Caco-2 (cell line): ENCODE measurements around the gene PYCR2. TPM values are rescaled to one million over a fixed set of nuclear protein-coding genes. Genes with fewer than 3 reads are reported as not detected.

Source experiments
- BruUV-seq: library from RNA; stranded (reverse); fragments of 400-500 nt; replicated peaks from 2 replicates; lab custom pipeline; 2021; lab: Mats Ljungman, UMichigan
- CTCF ChIA-PET: fragments of 300-600 bp; sonication (Branson Sonifier 250); formaldehyde crosslinking; loops from one replicate; lab custom pipeline; 2022; ENCODE audit warnings: antibody characterized with exemption; lab: Charles Lee
- POLR2A ChIA-PET: fragments of 300-600 bp; sonication (Branson Sonifier 250); formaldehyde crosslinking; loops from one replicate; lab custom pipeline; 2022; ENCODE audit warnings: antibody characterized with exemption; lab: Charles Lee
- DNase-seq, 2 experiments: peaks; one replicate each; pipeline versions ENCODE4 v3.0.0 to v3.0.0-alpha.2; 2020 to 2022
- H3K27me3 ChIP-seq: replicated peaks from 2 replicates; pipeline ENCODE4 v1.6.0; 2011; ENCODE audit warnings: low read length; ENCODE audit not compliant: control insufficient read depth, insufficient read depth
- H3K36me3 ChIP-seq: 2 replicates; pipeline ENCODE4 v1.5.1; 2011; ENCODE audit warnings: low read length; ENCODE audit not compliant: control insufficient read depth, insufficient read depth
- H3K4me1 ChIP-seq: fragments of 250-450 bp; sonication (Bioruptor Pico); 2 replicates; pipeline ENCODE4 v1.5.1; 2020; ENCODE audit warnings: mild to moderate bottlenecking
- H3K4me3 ChIP-seq: 2 replicates; pipeline ENCODE4 v1.5.1; 2011; ENCODE audit warnings: low read depth, mild to moderate bottlenecking, control low read depth, low read length
- H3K9me3 ChIP-seq: fragments of 250-450 bp; sonication (Bioruptor Pico); 2 replicates; pipeline ENCODE4 v1.5.1; 2020; ENCODE audit warnings: mild to moderate bottlenecking, moderate library complexity
- H3K27ac Mint-ChIP-seq: one replicate; pipeline ENCODE4 v1.8.0; 2022; ENCODE audit warnings: mixed read lengths; ENCODE audit not compliant: unreplicated experiment
- H3K27me3 Mint-ChIP-seq: one replicate; pipeline ENCODE4 v1.8.0; 2022; ENCODE audit warnings: mixed read lengths; ENCODE audit not compliant: insufficient read depth, unreplicated experiment
- H3K36me3 Mint-ChIP-seq: one replicate; pipeline ENCODE4 v1.8.0; 2022; ENCODE audit warnings: mild to moderate bottlenecking, mixed read lengths; ENCODE audit not compliant: insufficient read depth, unreplicated experiment
- H3K4me1 Mint-ChIP-seq: one replicate; pipeline ENCODE4 v1.8.0; 2022; ENCODE audit warnings: low read depth, mixed read lengths; ENCODE audit not compliant: unreplicated experiment
- H3K4me3 Mint-ChIP-seq: one replicate; pipeline ENCODE4 v1.8.0; 2022; ENCODE audit warnings: mild to moderate bottlenecking, moderate library complexity, mixed read lengths; ENCODE audit not compliant: unreplicated experiment
- H3K9me3 Mint-ChIP-seq: one replicate; pipeline ENCODE4 v1.8.0; 2022; ENCODE audit warnings: mixed read lengths; ENCODE audit not compliant: unreplicated experiment
- intact Hi-C: fragments of 100-400 bp; cut with micrococcal nuclease; formaldehyde crosslinking; loops from one replicate; pipeline ENCODE4 v1.10.0; 2022; ENCODE audit not compliant: unreplicated experiment
- total RNA-seq: library from RNA; stranded (reverse); gene quantifications from 2 replicates; pipeline ENCODE4 v1.2.3, GENCODE V29; 2022
- TF ChIP-seq, protein P1 (sequence below), 2 experiments: fragments of 200-600 bp in 1 of 2; IDR thresholded peaks; 1 replicate in 1 of 2; 2 replicates in 1 of 2; pipeline versions ENCODE4 v1.5.1 to v1.8.0; 2011 to 2022; ENCODE audit warnings: antibody characterized with exemption in 1 of 2, control low read depth in 1 of 2, inconsistent platforms in 1 of 2, low read depth in 1 of 2, low read length in 1 of 2, mild to moderate bottlenecking in 1 of 2, moderate library complexity in 1 of 2; ENCODE audit not compliant: insufficient read depth in 1 of 2, severe bottlenecking in 1 of 2, unreplicated experiment in 1 of 2

PYCR2 gene
- total RNA-seq, 1 experiment from 2014 or later, result 73.7 TPM

DNA sequence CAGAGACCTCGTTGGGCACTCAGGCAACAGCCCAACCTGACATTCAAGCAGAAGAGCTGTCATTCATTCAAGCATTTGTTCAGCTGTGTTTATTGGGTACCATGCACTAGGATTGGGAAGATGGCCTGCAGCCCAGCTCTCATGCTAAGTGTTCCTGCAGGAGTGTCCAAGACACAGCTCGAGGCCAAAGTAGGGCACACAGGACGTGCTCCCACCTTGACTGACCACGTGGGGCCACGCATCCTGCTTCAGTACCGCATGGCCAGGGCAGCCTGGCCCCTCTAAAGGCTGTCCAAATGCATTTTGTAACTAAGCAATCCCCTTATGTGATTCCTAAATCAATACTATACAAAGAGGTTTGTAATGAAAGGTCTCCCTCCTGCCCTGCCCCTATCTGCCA, 9.7 kb downstream of the PYCR2 start:
- POLR2A ChIA-PET, result no interaction called here
- no peaks in the 10 kb centered on the region for H3K27me3 ChIP-seq
- peaks cover 5% of the 10 kb centered on the region for H3K4me1 Mint-ChIP-seq
- H3K4me3 ChIP-seq, result no peak overlapping the region
- DNase-seq, result no peak
- H3K9me3 ChIP-seq, result no peaks in the 10 kb centered on the region
- H3K9me3 Mint-ChIP-seq, result no peaks in the 10 kb centered on the region
- H3K4me1 ChIP-seq, result no peaks in the 10 kb centered on the region
- TF ChIP-seq, protein P1, sequence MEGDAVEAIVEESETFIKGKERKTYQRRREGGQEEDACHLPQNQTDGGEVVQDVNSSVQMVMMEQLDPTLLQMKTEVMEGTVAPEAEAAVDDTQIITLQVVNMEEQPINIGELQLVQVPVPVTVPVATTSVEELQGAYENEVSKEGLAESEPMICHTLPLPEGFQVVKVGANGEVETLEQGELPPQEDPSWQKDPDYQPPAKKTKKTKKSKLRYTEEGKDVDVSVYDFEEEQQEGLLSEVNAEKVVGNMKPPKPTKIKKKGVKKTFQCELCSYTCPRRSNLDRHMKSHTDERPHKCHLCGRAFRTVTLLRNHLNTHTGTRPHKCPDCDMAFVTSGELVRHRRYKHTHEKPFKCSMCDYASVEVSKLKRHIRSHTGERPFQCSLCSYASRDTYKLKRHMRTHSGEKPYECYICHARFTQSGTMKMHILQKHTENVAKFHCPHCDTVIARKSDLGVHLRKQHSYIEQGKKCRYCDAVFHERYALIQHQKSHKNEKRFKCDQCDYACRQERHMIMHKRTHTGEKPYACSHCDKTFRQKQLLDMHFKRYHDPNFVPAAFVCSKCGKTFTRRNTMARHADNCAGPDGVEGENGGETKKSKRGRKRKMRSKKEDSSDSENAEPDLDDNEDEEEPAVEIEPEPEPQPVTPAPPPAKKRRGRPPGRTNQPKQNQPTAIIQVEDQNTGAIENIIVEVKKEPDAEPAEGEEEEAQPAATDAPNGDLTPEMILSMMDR (IDR thresholded peaks at IDR 0.05; ENCODE audit: insufficient read depth in 1 of 2, low read depth in 1 of 2, low read length in 1 of 2, severe bottlenecking in 1 of 2, unreplicated experiment in 1 of 2), result no peak
- no peaks in the 10 kb centered on the region; the same call in 1 of the 2 replicates for H3K36me3 ChIP-seq
- H3K27ac Mint-ChIP-seq, result no peak overlapping the region
- H3K27me3 Mint-ChIP-seq, result no peaks in the 10 kb centered on the region
- no TSS peak for BruUV-seq
- CTCF ChIA-PET, result no interaction called here
- H3K36me3 Mint-ChIP-seq, result peaks cover 2% of the 10 kb centered on the region
- no peak overlapping the region for H3K4me3 Mint-ChIP-seq
- intact Hi-C loops, result no loop called here

DNA sequence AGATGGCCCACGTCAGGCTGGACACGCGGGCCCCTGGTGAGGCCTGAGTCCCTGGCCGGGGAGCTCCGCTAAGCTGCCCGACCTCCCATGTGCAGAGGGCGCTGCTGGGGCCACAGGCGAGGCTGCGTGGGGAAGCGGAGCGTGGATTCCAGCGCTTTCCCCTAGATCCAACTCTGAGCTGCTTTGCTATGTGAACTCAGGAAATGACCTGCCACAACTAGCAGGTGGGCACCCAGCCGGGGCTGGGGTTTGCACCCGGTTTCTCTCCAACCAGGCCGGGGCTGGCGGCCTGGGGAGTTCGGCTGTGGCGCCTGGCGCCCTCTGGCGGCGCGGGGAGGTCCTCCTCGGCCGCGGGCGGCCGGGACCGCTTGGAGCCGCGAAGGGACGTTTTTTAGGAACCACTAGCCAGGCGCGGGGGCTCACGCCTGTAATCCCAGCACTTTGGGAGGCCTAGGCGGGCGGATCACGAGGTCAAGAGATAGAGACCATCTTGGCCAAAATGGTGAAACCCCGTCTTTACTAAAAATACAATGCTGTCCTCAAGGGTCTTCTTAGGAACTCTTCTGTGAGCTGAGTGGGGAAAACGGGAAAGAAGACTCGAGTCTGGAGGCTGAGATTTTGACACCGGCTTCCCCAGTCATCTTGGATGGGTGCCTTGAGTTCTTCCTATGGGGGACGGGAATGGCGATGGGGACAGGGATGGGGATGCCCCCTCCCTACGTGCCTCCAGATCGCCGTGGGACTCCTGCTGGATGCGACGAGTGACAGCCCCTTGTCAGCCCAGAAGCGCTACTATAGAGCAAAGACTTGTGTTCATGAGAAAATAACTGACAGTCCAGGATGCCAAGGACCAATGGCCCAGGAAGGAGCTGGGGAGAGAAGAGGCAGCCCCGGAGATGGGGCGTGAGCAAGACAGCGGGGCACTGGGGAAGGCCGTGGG, 12.6 kb downstream of the PYCR2 start:
- no peaks in the 10 kb centered on the region for H3K36me3 Mint-ChIP-seq
- intact Hi-C loops, result no loop called here
- no peaks in the 10 kb centered on the region for H3K27me3 ChIP-seq
- peaks cover 5% of the 10 kb centered on the region for H3K4me1 Mint-ChIP-seq
- H3K9me3 ChIP-seq, result no peaks in the 10 kb centered on the region
- H3K9me3 Mint-ChIP-seq, result no peaks in the 10 kb centered on the region
- H3K36me3 ChIP-seq, result no peaks in the 10 kb centered on the region
- no TSS peak for BruUV-seq
- DNase-seq, result peak in 1 of 2 experiments; percentile 19
- H3K4me3 Mint-ChIP-seq, result no peak overlapping the region
- TF ChIP-seq, protein P1 (IDR thresholded peaks at IDR 0.05; ENCODE audit: insufficient read depth in 1 of 2, low read depth in 1 of 2, low read length in 1 of 2, severe bottlenecking in 1 of 2, unreplicated experiment in 1 of 2), result peak in 1 of 2 experiments; percentile 26
- POLR2A ChIA-PET, result no interaction called here
- CTCF ChIA-PET, result no interaction called here
- H3K27ac Mint-ChIP-seq, result no peak overlapping the region
- H3K4me3 ChIP-seq, result no peak overlapping the region
- no peaks in the 10 kb centered on the region for H3K4me1 ChIP-seq
- no peaks in the 10 kb centered on the region for H3K27me3 Mint-ChIP-seq

DNA sequence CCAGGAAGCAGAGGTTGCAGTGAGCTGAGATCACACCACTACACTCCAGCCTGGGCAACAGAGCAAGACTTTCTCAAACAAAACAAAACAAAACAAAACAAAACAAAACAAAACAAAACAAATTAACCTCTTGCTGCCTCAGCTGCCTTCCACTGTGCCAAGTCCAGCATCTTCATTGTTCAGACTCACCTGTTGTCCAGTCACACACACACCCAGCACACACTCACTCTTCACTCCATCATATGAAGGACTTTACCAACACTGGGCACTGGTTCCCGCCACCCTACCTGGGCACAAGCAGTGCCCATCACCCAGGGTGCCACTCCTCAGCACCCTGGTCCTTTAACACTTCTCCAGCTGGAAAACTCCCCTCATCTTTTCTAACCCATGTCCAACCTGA, 14.6 kb downstream of the PYCR2 start:
- BruUV-seq, result no TSS peak
- TF ChIP-seq, protein P1 (IDR thresholded peaks at IDR 0.05; ENCODE audit: insufficient read depth in 1 of 2, low read depth in 1 of 2, low read length in 1 of 2, severe bottlenecking in 1 of 2, unreplicated experiment in 1 of 2), result no peak
- H3K27me3 Mint-ChIP-seq, result no peaks in the 10 kb centered on the region
- peaks cover 5% of the 10 kb centered on the region for H3K4me1 Mint-ChIP-seq
- Histone ChIP-seq H3K4me1 (no peaks in the 10 kb centered on the region), H3K27me3 (no peaks in the 10 kb centered on the region), H3K9me3 (no peaks in the 10 kb centered on the region), H3K36me3 (no peaks in the 10 kb centered on the region), H3K4me3 (no peak overlapping the region)
- no peaks in the 10 kb centered on the region for H3K9me3 Mint-ChIP-seq
- H3K36me3 Mint-ChIP-seq, result no peaks in the 10 kb centered on the region
- DNase-seq, result no peak
- no peak overlapping the region for H3K4me3 Mint-ChIP-seq
- intact Hi-C loops, result no loop called here
- CTCF ChIA-PET, result no interaction called here
- H3K27ac Mint-ChIP-seq, result no peak overlapping the region
- POLR2A ChIA-PET, result no interaction called here
